ENCODE data around the gene MCTP2. TPM values are rescaled to one million over a fixed set of nuclear protein-coding genes. Genes with fewer than 3 reads are reported as not detected.

The MCTP2 gene
- total and polyA plus RNA-seq, 2 of the 8 experiments (the other 6 are each of a cell fraction or from before 2014, with no cell fraction given), result 3.4 to 4.5 TPM

DNA sequence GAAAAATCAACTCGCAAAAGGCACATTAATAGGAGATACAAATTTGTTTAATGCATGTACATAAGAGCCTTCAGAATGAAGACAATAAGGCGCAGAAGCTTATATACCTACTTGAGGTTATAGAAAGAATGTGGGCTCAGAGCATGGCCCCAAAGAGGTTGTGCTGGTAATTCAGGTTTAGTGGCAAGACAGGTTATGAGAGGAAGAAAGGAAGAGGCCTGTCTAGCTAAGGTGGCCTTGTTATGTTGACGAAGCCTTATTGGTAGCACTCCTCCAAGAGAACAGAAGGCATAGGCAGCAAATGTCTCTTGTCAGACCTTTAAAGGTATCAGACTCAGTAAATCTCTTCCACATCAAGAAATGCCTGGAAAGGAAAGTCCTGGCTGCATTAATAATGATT is 290.8 kb downstream of the MCTP2 start:
- no peaks in the 10 kb centered on the region for H3K9me3 ChIP-seq (ENCODE audit: insufficient read depth in 2 of 2, low read depth in 1 of 2, low read length in 1 of 2)
- CTCF ChIA-PET (ENCODE audit: partially characterized antibody), result interaction anchor here (0.6 to 1.3 kb wide), 3 partner anchors 17 to 48 kb away, joined by 3 read pairs; no protein-coding TSS in a partner anchor
- H2BK12ac ChIP-seq (ENCODE audit: low read depth, low read length), result no peak overlapping the region
- no peaks in the 10 kb centered on the region for H3K27me3 ChIP-seq (replicated peaks in 1 of 4; ENCODE audit: control insufficient read depth in 3 of 4, extremely low read depth in 1 of 4, insufficient read depth in 3 of 4, low read length in 3 of 4)
- H3K4me2 ChIP-seq (ENCODE audit: insufficient read depth in 1 of 2, low read depth in 2 of 2, low read length in 2 of 2), result no peak overlapping the region
- no peak overlapping the region for H3K56ac ChIP-seq (replicated peaks; ENCODE audit: insufficient read length, low read depth, low read length)
- H4K91ac ChIP-seq (replicated peaks; ENCODE audit: insufficient read length, low read length), result no peak overlapping the region
- no peak overlapping the region for H3K23ac ChIP-seq (ENCODE audit: insufficient read length)
- no peak overlapping the region for H3K18ac ChIP-seq (ENCODE audit: extremely low read depth, low read length)
- H3K9ac ChIP-seq (replicated peaks in 1 of 4; ENCODE audit: extremely low read depth in 1 of 4, low read depth in 3 of 4, low read length in 3 of 4), result no peak overlapping the region
- H2AFZ ChIP-seq (ENCODE audit: low read length), result no peak overlapping the region
- H3K23me2 ChIP-seq (ENCODE audit: low read depth, low read length), result no peaks in the 10 kb centered on the region
- no peak overlapping the region for H3K14ac ChIP-seq (ENCODE audit: insufficient read length)
- H4K8ac ChIP-seq (ENCODE audit: extremely low read depth, insufficient read depth, low read length), result no peak overlapping the region
- H3K4me3 ChIP-seq (ENCODE audit: extremely low read depth in 1 of 4, insufficient read depth in 2 of 4, low read depth in 3 of 4, low read length in 4 of 4), result no peak overlapping the region
- POLR2A ChIA-PET (ENCODE audit: partially characterized antibody), result no interaction called here
- H3K4me1 ChIP-seq (replicated peaks in 1 of 4; ENCODE audit: control insufficient read depth in 3 of 4, insufficient read depth in 4 of 4, low read length in 3 of 4), result peaks cover 0 to 4% (median 0%) of the 10 kb centered on the region in 4 experiments; a peak in 1 of 7 replicates
- H4K5ac ChIP-seq (ENCODE audit: insufficient read length, low read depth, low read length), result no peak overlapping the region
- H2BK20ac ChIP-seq (ENCODE audit: low read length), result no peak overlapping the region
- no peak for FAIRE-seq
- H2BK120ac ChIP-seq (replicated peaks; ENCODE audit: low read depth, low read length), result no peak overlapping the region
- WGBS, 2 experiments (ENCODE audit: extremely low coverage in 1 of 2, insufficient coverage in 1 of 2, insufficient read length in 1 of 2, insufficient replicate concordance in 2 of 2, low coverage in 1 of 2, low lambda C conversion rate in 2 of 2, missing lambda C conversion rate in 1 of 2), result 88% methylated on average over 3 of the region's 3 CpGs; no CpG with 5 or more reads in 1 of the 2 experiments
- H2BK15ac ChIP-seq (ENCODE audit: low read length), result 0 out of 2 replicates have a peak overlapping the region, but pooled peaks have one; percentile 23
- no peaks in the 10 kb centered on the region for H3K79me1 ChIP-seq (ENCODE audit: low read depth, low read length)
- H4K20me1 ChIP-seq (replicated peaks in 1 of 2; ENCODE audit: control insufficient read depth in 1 of 2, insufficient read depth in 2 of 2, low read length in 2 of 2), result no peaks in the 10 kb centered on the region
- no peak overlapping the region for H3K27ac ChIP-seq (ENCODE audit: low read depth, low read length)
- H3K79me2 ChIP-seq (ENCODE audit: control insufficient read depth in 1 of 2, insufficient read depth in 2 of 2, low read length in 2 of 2), result no peaks in the 10 kb centered on the region
- H3K4ac ChIP-seq (replicated peaks; ENCODE audit: insufficient read length, low read depth, low read length), result no peak overlapping the region
- H3K36me3 ChIP-seq (ENCODE audit: control insufficient read depth in 2 of 4, insufficient read depth in 4 of 4, low read length in 3 of 4), result no peaks in the 10 kb centered on the region
- no peak for DNase-seq (ENCODE audit: low read depth in 1 of 2, low spot score in 2 of 2)
- no peak overlapping the region for H2AK5ac ChIP-seq (ENCODE audit: low read depth, low read length)
- no peak overlapping the region for H2BK5ac ChIP-seq (ENCODE audit: low read depth, low read length)
- TF ChIP-seq CBX8 (IDR thresholded peaks at IDR 0.05; ENCODE audit: borderline replicate concordance, low read depth, low read length) (no peak), SP1 (IDR thresholded peaks at IDR 0.05; ENCODE audit: low read depth, low read length) (peak; percentile 35; the same call in 1 of the 2 replicates)
